ENCODE measurements around the gene OR2T1.
"Not testable (repeated sequence)": the region's sequence is repeated elsewhere in the genome, so short reads cannot be mapped to it uniquely, and the experiment has no call there.

OR2T1 gene

DNA sequence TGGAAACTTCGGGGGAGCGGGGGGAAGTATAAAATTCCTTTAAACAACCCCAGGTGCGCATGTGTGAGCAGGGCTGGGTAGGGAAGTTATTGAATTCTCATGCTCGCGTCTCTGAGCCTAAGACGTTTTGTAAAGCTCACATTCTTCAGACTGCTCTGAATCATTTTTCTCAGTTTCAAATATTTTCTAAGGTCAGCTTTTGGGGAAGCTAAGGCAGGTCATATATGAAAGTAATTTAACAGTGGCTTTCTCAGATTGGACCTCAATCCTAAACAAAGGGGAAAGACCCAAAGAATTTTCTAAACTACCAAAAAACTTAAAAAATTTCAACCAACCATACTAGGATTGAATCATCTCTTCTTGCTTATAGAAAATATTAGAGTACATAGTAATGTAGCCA lies 32.1 kb downstream of the OR2T1 start:
- not testable (repeated sequence) for DNase-seq (ENCODE audit: low read depth)

DNA sequence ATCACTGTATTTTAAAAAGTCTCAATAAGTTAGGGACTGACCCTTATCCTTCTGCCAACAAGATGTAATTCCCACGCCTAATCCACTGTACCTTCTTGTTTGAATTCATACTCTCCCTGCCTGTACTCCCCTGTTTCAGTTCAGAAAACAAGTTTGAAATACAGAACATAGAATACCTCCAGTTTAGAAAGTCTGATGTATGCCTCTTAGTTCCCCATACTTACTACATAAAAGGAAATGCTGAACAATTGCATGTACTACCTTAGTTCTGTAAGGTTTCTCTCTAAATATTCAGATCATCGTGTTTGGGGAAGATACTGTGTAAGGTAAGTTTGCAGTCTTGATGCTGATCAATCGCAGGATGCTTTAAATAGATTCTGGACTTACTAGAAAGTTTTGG lies 33.5 kb downstream of the OR2T1 start:
- not testable (repeated sequence) for DNase-seq (ENCODE audit: low read depth)

DNA sequence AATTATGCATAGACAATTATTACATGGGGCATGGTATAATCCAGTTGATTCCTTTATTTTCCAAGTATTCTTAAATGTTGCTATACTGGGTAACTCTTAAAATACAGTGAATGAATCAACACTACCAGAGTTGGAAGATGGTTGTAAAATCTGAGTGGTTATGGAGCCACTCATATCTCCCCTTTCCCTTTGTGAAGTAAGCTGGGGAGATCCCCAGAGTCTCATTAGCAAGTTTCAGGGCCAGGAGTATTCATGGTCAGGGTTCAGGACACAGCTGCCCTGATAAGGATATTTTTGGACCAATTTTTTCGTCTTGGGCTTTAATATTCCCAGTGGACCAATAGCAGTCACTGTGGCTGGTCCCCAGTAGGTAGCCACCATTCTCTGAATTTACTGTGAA lies 35.8 kb downstream of the OR2T1 start:
- DNase-seq (ENCODE audit: low read depth), result not testable (repeated sequence)

DNA sequence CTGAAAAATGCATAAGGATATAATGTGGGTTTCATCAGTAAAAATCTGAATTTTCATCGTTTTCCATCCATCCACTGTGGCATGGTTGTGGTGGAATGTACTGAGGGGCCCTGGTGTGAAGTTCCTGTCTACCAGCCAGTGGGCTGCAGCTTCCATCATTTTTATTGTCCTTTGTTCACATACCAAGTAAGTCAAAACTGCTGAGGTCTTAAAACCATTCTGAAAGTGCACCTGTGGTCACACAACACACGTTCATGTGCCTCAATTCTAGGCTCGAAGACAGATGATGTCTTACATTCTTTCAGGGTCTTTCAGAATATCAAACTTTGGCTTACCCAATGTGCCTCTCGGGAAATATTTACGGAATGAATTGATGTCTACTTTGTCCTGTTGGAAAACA lies 36.4 kb downstream of the OR2T1 start:
- DNase-seq (ENCODE audit: low read depth), result not testable (repeated sequence)

DNA sequence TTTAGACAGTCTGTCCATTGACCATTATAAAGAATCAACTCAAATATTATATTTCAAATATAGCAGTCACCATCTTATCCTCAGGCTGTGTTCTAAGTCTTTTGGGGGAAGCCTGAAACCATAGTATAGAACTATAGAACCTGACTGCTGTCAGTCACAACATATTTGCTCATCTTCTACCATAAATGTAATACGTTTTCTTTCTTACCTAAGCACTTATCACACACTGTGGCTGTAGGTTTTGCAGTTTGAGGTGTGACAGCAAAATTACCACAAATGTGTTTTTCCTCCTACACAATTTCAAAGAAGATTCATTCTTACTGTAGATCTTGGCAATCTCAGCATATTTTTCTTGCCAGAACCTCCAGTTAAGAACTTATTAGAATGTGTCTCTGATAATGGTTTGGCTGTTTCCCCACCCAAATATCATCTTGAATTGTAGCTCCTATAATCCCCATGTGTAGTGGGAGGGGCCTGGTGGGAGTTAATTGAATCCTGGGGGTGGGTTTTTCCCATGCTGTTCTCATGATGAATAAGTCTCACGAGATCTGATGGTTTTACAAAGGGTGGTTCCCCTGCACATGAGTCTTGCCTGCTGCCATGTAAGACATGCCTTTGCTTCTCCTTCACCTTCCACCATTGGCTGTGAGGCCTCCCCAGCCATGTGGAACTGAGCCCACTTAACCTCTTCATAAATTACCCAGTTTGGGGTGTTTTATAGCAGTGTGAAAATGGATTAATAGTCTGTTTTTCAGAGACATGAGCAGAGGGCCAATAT lies 39.8 kb downstream of the OR2T1 start:
- not testable (repeated sequence) for DNase-seq (ENCODE audit: low read depth)

DNA sequence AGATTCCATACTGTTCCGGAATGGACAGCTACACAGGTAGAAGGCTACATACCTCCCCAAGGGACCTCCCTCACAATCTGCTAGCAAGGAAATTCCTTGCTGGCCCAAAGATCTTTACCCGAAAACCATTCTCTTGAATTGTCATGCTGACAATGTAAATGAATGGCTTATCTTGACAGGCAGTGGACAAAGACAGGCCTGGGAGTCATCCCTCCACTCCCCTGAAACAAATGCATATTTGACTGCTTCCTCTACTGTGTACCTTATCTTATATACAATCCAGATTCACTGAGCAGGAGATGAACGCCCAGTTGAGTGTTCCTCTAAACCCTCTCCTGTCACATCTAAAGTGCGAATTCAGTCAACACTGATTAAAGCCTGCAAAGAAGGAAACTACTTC lies 41.8 kb downstream of the OR2T1 start:
- not testable (repeated sequence) for DNase-seq (ENCODE audit: low read depth)

DNA sequence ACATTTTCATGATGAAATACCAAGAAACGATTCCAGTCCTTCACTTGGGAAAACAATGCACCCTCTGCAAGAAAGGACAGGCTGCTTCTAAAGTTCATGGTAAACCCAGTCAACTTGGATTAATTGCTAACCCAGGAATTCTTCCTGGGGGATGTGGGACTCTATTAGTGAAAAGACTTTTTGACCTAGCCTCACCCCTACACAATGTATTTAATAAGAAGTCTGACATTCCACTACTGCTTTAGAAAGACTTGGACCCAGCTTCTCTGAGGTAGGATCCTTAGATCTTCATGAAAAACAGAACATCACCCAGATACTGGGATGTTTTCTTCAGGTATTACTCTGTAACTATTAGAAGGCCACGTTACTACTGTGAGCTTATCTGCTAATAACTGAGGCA lies 42.6 kb downstream of the OR2T1 start, which contains the start of gene OR2T2:
OR2T2 (plus strand) TSS at position 239 of the 400 bp plus-strand sequence. CDS start 7,161 bp downstream, outside the sequence.
- DNase-seq (ENCODE audit: low read depth), result not testable (repeated sequence)

DNA sequence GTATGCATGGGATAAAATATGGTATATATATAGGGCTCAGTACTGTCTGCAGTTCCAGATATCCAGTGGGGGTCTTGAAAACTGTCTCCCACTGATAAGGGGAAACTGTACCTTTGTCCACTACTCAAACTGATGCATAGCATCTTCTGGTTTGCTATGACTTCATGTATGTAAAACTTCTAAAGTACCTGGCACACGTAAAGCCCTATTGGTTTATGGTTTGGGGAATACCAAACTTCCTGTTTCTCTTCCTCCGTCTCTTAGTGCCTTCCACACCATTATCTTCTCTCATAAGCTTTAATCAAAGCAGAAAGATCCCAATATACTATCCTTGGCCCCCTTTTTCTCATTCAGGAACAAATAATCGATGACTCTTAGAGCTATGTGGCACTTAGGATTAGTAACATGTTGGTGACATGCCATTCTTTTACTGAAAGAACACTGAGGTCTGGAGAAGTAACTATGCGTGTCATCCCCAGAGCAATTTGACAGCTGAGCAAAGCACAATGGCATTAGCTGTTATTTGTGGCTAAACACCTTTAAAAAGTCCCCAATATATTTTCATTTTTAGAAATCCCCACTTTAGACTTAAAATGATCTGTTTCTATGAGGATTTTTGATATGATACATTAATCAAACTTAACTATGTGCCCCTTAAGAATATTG lies 45.7 kb downstream of the OR2T1 start:
- not testable (repeated sequence) for DNase-seq (ENCODE audit: low read depth)

DNA sequence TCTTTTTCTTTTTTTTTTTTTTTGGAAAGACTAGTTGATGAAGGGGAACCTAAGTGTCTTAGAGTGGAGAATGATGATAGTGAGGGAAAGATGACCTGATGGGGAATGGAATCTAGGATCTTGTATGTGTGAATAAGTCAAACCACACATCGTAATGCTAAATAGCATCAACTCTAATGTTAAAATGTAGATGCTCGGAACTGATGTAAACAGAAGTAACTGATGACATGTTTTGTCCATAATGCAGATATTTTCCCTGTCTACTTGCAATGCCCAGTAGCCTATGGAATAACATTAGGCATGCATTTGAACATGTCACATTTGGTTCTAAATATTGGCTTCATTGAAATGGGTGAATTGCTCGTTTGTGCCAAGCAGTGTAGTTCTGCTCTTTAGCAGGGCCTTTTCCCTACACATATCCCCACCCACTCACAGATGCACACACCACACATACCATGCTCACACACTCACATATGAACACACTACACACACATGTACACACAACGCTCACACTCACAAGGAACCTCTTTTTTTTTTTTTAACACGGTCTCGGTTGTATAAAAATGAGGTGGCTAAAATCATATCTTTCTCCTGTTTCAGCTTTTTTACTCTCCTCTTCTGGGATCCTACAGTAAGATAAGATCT lies 47.1 kb downstream of the OR2T1 start:
- not testable (repeated sequence) for DNase-seq (ENCODE audit: low read depth)

DNA sequence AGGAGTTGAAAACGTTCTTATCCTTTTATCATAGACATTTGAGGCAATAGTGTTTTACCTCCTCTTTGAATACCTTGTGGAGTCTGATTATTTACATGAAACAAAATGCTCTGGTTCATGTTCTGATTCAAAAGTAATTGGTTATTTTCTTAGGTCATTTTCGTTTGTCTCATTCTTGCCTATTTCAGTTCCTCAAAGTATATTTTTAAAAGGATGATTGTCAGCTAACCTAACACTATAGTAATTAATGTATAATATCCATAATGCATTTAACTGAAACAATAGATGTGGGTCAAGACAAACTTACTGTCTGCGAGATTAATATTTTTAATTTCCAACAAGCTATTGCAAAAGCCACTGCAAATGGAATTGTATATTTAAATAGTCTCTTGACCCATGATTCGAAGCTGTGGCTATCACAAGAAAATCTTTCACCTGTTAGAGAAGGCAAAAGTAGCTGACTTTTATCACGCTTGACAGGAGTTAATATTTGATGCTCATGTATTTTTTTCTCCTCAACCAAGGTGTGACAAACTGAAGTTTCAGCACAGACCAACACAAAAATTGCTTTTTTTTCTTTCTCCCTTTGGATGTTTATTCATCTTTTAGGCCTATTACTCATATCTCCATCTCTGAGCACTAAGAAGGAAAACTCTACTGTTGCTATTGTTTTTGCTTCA lies 47.8 kb downstream of the OR2T1 start:
- not testable (repeated sequence) for DNase-seq (ENCODE audit: low read depth)

DNA sequence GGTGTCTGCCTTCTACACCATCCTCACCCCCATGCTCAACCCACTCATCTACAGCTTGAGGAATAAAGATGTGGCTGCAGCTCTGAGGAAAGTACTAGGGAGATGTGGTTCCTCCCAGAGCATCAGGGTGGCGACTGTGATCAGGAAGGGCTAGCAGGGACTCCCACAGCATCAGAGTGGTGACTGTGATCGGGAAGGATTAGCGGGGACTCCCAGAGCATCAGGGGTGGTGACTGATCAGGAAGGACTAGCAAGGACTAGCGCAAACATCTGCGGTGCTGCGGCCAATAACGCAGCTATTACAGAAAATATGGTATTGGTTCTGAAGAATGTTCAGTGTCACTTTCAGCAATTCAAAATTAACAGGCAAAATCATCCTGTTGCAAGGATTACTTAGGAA lies 50.8 kb downstream of the OR2T1 start:
- DNase-seq (ENCODE audit: low read depth), result not testable (repeated sequence)

DNA sequence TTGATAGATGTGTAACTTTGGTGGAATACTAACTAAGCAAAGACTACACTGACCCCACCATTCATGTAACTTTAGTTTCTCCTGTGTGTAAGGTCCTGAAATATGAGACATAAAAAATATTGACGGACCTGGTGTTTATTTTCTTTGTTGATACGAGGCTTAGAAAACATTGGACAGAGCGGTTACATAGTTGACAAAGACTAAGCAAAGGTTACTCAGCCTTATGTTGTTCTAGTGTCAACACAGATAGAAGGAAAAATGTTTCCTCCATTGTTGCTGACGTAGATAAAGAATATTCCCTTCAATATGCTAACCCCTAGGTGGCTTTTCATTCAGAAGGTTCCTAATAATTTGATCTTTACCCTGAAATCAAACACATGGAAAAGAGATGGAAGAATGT lies 52.2 kb downstream of the OR2T1 start:
- not testable (repeated sequence) for DNase-seq (ENCODE audit: low read depth)

DNA sequence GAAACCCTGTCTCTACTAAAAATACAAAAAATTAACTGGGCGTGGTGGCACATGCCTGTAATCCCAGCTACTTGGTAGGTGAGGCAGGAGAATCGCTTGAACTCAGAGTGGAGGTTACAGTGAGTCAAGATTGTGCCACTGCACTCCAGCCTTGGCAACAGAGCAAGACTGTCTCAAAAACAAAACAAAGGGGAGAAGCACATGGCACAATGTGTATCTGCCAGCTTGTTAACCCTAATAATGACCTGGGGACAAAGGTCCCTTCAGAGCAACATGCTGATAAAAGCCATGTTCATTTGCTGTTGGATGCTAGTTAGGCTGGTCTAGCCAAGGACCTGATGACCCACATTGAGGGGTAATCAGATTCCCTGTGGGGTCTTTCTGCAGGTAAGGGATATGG lies 53.8 kb downstream of the OR2T1 start:
- DNase-seq (ENCODE audit: low read depth), result not testable (repeated sequence)
